ENCODE data around the gene DYNC2H1.

The DYNC2H1 gene

GRCh38 chr11:103471546-103471945 is 362.3 kb downstream of the DYNC2H1 start:
- no peak for DNase-seq

DNA sequence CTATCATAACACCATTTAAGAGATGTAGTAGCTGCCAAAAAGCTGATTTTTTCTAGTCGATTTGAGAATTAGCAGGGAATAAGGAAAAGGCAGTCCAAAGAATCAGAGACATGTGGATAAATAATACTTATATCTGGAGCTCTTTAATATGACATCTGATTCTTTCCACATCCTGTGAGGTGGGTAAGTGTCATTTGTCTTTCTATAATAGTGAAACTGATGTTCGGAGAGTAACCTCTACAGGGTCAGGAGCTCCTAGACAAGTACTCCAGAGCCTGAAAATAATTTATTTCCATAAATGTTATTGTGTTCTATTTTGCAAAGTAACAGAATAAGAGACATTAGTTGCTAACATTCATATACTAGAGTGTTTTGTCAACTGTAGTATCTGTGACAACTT is 367.6 kb downstream of the DYNC2H1 start:
- DNase-seq: no peak

GRCh38 chr11:103480421-103480820 is 371.2 kb downstream of the DYNC2H1 start:
- no peak for DNase-seq

DNA sequence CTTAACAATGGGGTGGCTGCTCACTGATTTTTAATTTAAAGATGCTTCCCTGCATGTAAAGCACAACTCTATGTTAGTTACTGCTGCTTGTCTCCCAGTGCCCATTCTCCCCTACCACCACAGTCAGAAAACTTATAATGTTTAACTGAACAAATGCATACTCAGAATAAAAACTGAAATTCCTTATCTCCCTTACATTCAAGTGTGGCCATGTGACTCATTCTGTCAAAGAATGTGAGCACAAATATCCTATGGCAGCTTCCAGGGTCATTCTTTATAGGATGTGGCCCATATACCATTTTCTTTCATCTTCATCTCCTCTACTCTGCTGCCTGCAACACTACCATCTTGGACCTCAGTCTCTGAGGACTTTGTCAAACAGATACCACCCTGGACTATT is 374.8 kb downstream of the DYNC2H1 start:
- DNase-seq: no peak

- DNase-seq: no peak
Measured at GRCh38 chr11:103484545-103484944, 375.3 kb downstream of the DYNC2H1 start.

- DNase-seq: no peak
Measured at GRCh38 chr11:103486604-103487003, 377.4 kb downstream of the DYNC2H1 start.

DNA sequence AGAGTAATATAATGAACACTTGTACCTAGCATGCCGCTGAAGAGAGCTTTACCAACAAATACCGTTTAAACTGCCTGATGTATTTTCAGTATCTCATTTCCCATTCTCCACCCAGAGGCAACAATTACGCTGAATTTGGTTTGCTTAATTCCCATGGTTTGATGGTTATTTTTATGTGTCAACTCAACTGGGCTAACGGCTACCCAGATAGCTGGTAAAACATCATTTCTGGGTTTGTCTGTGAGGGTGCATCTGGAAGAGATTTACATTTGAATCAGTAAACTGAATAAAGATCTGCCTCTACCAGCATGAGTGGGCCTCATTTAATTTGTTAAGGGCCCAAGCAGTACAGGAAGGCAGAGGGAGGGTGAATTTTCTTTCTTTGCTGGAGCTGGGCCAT is 377.9 kb downstream of the DYNC2H1 start:
- DNase-seq: no peak

DNA sequence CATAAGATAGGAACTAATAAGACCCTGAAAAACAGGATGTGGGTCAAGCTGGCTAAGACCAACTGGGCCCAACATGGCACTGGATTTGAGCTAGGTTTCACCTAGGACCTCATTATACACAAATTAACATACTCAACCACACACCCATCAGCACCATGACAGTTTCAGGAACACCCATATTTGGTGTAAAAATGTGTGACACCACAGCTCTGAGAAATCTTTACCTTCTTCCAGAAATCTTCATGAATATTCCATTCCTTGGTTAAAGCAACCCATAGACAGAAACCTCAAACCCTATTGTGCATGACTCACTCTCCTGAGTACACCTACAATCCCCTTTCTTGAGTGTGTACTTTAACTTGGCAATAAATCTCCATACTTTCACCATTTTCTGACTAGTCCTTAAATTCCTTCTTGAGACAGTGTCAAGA is 378.8 kb downstream of the DYNC2H1 start:
- DNase-seq: no peak

GRCh38 chr11:103488579-103488978 is 379.4 kb downstream of the DYNC2H1 start:
- DNase-seq: no peak

- no peak for DNase-seq
Measured at GRCh38 chr11:103491777-103492176, 382.6 kb downstream of the DYNC2H1 start.

DNA sequence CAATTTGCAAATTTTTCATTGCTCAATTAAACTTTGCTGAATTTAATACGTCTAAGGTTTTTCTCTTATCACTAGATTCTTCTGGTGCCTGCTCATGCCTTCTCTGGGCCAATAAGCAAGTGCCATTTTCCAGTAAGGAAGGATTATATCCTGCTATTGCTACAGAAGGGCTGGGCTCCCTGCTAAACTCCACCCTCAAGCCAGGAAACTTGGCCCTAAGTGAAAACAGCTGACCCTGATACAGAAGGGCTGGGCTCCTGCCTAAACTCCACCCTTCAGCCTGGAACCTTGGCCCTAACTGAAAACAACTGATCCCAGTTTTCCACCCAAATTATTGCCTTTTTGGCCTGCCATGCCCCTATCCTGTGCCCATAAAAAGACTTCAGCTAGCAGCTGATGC is 385.3 kb downstream of the DYNC2H1 start:
- no peak for DNase-seq

DNA sequence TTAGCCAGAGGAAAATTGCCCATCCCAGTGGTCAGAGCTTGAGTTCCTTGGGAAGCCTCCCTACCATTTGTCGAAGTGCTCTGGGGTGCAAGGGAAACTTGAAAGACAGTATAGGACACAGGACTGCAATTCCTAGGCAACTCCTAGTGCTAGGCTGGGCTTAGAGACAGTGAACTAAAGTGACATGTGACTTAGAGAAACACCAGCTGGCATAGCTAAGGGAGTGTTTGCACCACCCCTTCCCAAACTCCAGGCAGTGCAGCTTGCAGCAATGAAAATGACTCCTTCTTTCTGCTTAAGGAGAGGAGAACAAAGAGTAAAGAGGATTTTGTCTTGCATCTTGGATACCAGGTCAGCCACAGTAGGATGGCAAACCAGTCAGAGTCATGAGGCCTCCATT is 388.0 kb downstream of the DYNC2H1 start:
- no peak for DNase-seq

DNA sequence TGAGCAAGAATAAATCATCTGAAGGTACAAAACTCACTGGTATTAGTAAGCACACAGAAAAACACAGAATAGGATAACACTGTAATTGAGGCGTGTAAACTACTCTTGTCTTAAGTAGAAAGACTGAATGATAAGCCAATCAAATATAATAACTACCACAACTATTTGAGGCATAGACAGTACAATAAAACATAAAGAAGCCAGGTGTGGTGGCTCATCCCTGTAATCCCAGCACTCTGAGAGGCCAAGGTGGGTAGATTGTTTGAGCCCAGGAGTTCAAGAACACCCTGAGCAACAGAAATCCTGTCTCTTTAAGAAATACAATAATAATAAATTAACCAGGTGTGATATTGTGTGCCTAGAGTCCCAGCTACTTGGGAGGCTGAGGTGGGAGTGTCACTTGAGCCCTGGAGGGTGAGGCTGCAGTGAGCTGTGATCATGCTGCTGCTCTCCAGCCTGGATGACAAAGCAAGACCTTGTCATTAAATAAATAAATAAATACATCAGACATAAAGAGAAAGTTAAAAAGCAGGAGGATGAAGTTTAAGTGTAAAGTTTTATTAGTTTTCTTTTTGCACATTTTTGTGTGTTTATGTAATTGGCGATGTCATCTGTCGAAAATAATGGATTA is 390.6 kb downstream of the DYNC2H1 start:
- no peak for DNase-seq

GRCh38 chr11:103515283-103515682 is 406.1 kb downstream of the DYNC2H1 start:
- no peak for DNase-seq

DNA sequence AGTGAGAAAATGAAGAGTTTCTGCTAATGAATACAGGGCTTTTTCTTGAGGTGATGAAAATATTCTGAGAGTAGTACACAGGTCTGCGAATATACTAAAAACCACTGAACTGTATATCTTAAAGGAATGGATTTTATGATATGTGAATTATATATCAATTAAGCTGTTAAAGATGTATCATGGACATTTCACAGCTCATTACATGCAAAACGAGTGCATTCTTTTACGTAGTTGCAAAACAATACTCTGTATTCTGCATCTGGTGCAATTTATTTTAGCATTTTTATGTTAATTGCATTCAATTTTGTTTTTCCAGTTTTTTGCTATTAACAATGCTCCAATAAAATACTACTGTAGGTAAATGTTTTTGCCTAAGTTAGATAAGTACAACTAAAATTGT is 411.6 kb downstream of the DYNC2H1 start:
- DNase-seq: no peak

DNA sequence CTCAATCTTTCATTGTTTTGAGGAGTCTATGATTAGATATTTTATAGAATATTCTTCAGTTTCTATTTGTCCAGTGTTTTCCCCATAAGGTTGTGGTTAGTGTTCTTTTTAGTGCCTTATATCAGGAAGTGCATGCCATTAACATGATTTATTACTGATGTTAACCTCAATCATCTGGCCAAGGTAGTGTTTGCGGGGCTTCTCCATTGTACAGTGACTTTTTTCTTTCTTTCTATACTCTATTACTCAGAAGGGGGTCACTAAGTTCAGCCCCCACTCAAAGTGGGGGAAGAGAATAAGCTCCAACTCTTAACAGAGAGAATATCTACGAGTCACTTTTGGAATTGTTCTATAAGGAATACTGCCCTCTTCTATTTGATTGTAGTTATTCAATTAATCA is 415.8 kb downstream of the DYNC2H1 start:
- no peak for DNase-seq

DNA sequence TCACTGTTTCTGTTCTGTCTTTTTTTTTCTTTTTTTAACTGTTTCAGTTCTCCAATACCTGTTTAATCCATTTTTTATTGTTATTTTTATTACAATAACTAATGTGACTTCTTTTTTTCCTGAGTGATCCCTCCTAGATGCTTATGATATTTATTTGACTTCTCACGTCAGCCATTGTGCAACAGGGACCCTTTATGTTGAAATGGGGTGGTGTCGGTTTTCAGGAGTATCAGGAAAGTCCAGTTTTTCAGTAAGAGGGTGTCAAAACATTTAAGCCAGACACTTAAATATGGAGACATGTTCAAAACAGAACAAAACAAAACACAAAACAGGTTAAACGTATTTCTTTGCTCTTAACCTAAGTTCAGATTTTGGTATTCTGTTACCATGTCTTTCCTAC is 418.8 kb downstream of the DYNC2H1 start:
- no peak for DNase-seq

GRCh38 chr11:103528596-103528995 is 419.4 kb downstream of the DYNC2H1 start:
- no peak for DNase-seq

GRCh38 chr11:103529181-103529684 is 420.0 kb downstream of the DYNC2H1 start:
- DNase-seq: no peak
